Smooth muscle cell (in vitro differentiated cells): ENCODE data around the gene SSR4. TPM values are rescaled to one million over a fixed set of nuclear protein-coding genes. Genes with fewer than 3 reads are reported as not detected.

Source experiments
- DNase-seq: peaks from one replicate; lab custom pipeline; 2025; ENCODE audit not compliant: unreplicated experiment; lab: John Stamatoyannopoulos, UW
- H2AFZ ChIP-seq: fragments of 200-600 bp; sonication (generic); 2 replicates; pipeline ENCODE4 v1.6.0; 2016; ENCODE audit warnings: antibody characterized with exemption, low read depth, mild to moderate bottlenecking
- H3F3A ChIP-seq: fragments of 200-600 bp; sonication (generic); 2 replicates; pipeline ENCODE4 v1.6.0; 2017; ENCODE audit warnings: antibody characterized with exemption, low read depth
- H3K27ac ChIP-seq: fragments of 200-600 bp; sonication (generic); 2 replicates; pipeline ENCODE4 v1.5.1; 2016; ENCODE audit warnings: low read depth, mild to moderate bottlenecking
- H3K27me3 ChIP-seq: fragments of 200-600 bp; sonication (generic); 2 replicates; pipeline ENCODE4 v1.6.1; 2016; ENCODE audit warnings: low read depth, mild to moderate bottlenecking
- H3K36me3 ChIP-seq: fragments of 200-600 bp; sonication (generic); 2 replicates; pipeline ENCODE4 v1.5.1; 2016; ENCODE audit warnings: low read depth
- H3K4me1 ChIP-seq: fragments of 200-600 bp; sonication (generic); 2 replicates; pipeline ENCODE4 v1.5.1; 2016; ENCODE audit warnings: low read depth
- H3K4me2 ChIP-seq: fragments of 200-600 bp; sonication (generic); 2 replicates; pipeline ENCODE4 v1.6.0; 2016; ENCODE audit warnings: mild to moderate bottlenecking
- H3K4me3 ChIP-seq: fragments of 200-600 bp; sonication (generic); 2 replicates; pipeline ENCODE4 v1.5.1; 2016; ENCODE audit warnings: mild to moderate bottlenecking
- H3K79me2 ChIP-seq: fragments of 200-600 bp; sonication (generic); 2 replicates; pipeline ENCODE4 v1.6.0; 2016; ENCODE audit warnings: low read depth, mild to moderate bottlenecking
- H3K9ac ChIP-seq: fragments of 200-600 bp; sonication (generic); 2 replicates; pipeline ENCODE4 v1.6.0; 2016; ENCODE audit warnings: low read depth
- H3K9me3 ChIP-seq: fragments of 200-600 bp; sonication (generic); replicated peaks from 2 replicates; pipeline ENCODE4 v1.5.1; 2016; ENCODE audit warnings: low read depth
- H4K20me1 ChIP-seq: fragments of 200-600 bp; sonication (generic); 2 replicates; pipeline ENCODE4 v1.6.0; 2016; ENCODE audit warnings: low read depth
- CTCF ChIP-seq: fragments of 200-600 bp; sonication (generic); IDR thresholded peaks from 2 replicates; pipeline ENCODE4 v1.5.1; 2017; ENCODE audit warnings: borderline replicate concordance, mild to moderate bottlenecking, antibody characterized with exemption; ENCODE audit not compliant: insufficient read depth, poor library complexity, severe bottlenecking
- WGBS: methylation state at CpG from one replicate; pipeline ENCODE4 v1.1.7; 2016; ENCODE audit warnings: low lambda C conversion rate; 5-methylcytosine and 5-hydroxymethylcytosine counted together
- polyA plus RNA-seq: library from polyadenylated mRNA; unstranded; fragments of >200 nt; fragmentation: Nextera tagmentation; extraction: Ambion mirVana; gene quantifications from 2 replicates; pipeline ENCODE4 v1.2.1, GENCODE V29; 2016
- total RNA-seq: library from RNA; depleted of rRNA; stranded (reverse); fragments of >200 nt; gene quantifications from 2 replicates; pipeline ENCODE4 v1.2.3, GENCODE V29; 2014

The SSR4 gene
- total and polyA plus RNA-seq, 2 experiments from 2014 or later, result 443 to 677 TPM

GRCh38 chrX:153829549-153829798 lies 35.0 kb downstream of the SSR4 start:
- peak overlapping the region; percentile 41 for H3K4me3 ChIP-seq
- DNase-seq, result no peak
- H3F3A ChIP-seq, result no peaks in the 10 kb centered on the region
- H3K9me3 ChIP-seq, result no peaks in the 10 kb centered on the region
- no peak overlapping the region for H2AFZ ChIP-seq
- H3K4me1 ChIP-seq, result peaks cover 6% of the 10 kb centered on the region
- TF ChIP-seq CTCF, result no peak
- peak overlapping the region; percentile 84 for H3K4me2 ChIP-seq
- H3K36me3 ChIP-seq, result no peaks in the 10 kb centered on the region
- no peak overlapping the region for H3K27ac ChIP-seq
- no peaks in the 10 kb centered on the region for H4K20me1 ChIP-seq
- H3K27me3 ChIP-seq, result peaks cover 5% of the 10 kb centered on the region
- H3K79me2 ChIP-seq, result no peaks in the 10 kb centered on the region
- H3K9ac ChIP-seq, result no peak overlapping the region
- 47% methylated on average over 20 of the region's 27 CpGs for WGBS

GRCh38 chrX:153829799-153830639 lies 35.6 kb downstream of the SSR4 start, which contains the start of gene PDZD4:
TSS of gene PDZD4 (minus strand) at chrX:153830544. CDS start at chrX:153830298, 246 bp downstream.
- Histone ChIP-seq H2AFZ (no peak within 1 kb of the TSS), H3K36me3 (no peaks in the 10 kb centered on the region), H3K4me3 (peak within 1 kb of the TSS; percentile 41), H3K27me3 (peaks cover 5% of the 10 kb centered on the region), H3K4me2 (peak within 1 kb of the TSS; percentile 84), H3F3A (no peaks in the 10 kb centered on the region), H3K9ac (no peak within 1 kb of the TSS), H3K79me2 (no peaks in the 10 kb centered on the region), H3K9me3 (no peaks in the 10 kb centered on the region), H4K20me1 (no peaks in the 10 kb centered on the region), H3K27ac (no peak within 1 kb of the TSS), H3K4me1 (peaks cover 6% of the 10 kb centered on the region)
- 31% methylated on average over 59 of the region's 97 CpGs for WGBS
- no peak for DNase-seq
- no peak for TF ChIP-seq CTCF

- Histone ChIP-seq H3K27ac (no peak overlapping the region), H3K4me2 (no peak overlapping the region), H3K79me2 (no peaks in the 10 kb centered on the region), H3F3A (no peaks in the 10 kb centered on the region), H3K4me3 (no peak overlapping the region), H2AFZ (no peak overlapping the region), H3K4me1 (peaks cover 6% of the 10 kb centered on the region), H3K27me3 (peaks cover 5% of the 10 kb centered on the region), H3K9me3 (no peaks in the 10 kb centered on the region), H4K20me1 (no peaks in the 10 kb centered on the region), H3K9ac (no peak overlapping the region), H3K36me3 (no peaks in the 10 kb centered on the region)
- no peak for DNase-seq
- TF ChIP-seq CTCF, result no peak
- 50% methylated on average over 7 of the region's 102 CpGs for WGBS
These were observed 36.4 kb downstream of the SSR4 start for GRCh38 chrX:153830640-153831428.
